Nephron (organoid): ENCODE measurements around the gene BLVRA.
A peak's percentile ranks its signal among the peaks of the same experiment; 100 is the strongest.

Source experiments
- H3K27ac Mint-ChIP-seq, 3 experiments: 2 replicates each; pipeline ENCODE4 v1.8.0; 2020; ENCODE audit warnings: mixed read lengths in 3 of 3, mild to moderate bottlenecking in 2 of 3, moderate library complexity in 1 of 3
- H3K27me3 Mint-ChIP-seq: 2 replicates; pipeline ENCODE4 v1.8.0; 2021; ENCODE audit warnings: low read depth, mild to moderate bottlenecking, moderate library complexity, mixed read lengths
- H3K36me3 Mint-ChIP-seq: 2 replicates; pipeline ENCODE4 v1.8.0; 2020; ENCODE audit warnings: low read depth, mixed read lengths
- H3K4me1 Mint-ChIP-seq: 2 replicates; pipeline ENCODE4 v1.8.0; 2020; ENCODE audit warnings: mixed read lengths
- H3K4me3 Mint-ChIP-seq, 3 experiments: 2 replicates each; pipeline ENCODE4 v1.8.0; 2020; ENCODE audit warnings: mild to moderate bottlenecking in 3 of 3, mixed read lengths in 3 of 3, moderate library complexity in 2 of 3
- H3K9me3 Mint-ChIP-seq: 2 replicates; pipeline ENCODE4 v1.8.0; 2020; ENCODE audit warnings: mixed read lengths
- CTCF ChIP-seq, 3 experiments: fragments of 200-600 bp; sonication (generic); IDR thresholded peaks; one replicate each; pipeline ENCODE4 v1.5.0; 2021; ENCODE audit warnings: antibody characterized with exemption in 3 of 3; ENCODE audit not compliant: unreplicated experiment in 3 of 3

The BLVRA gene

GRCh38 chr7:43761382-43761781 lies 2.9 kb downstream of the BLVRA start:
- peaks cover 8% of the 10 kb centered on the region for H3K27me3 Mint-ChIP-seq
- peak overlapping the region in 1 of 3 experiments; percentile 51 for H3K27ac Mint-ChIP-seq
- no peak overlapping the region for H3K4me3 Mint-ChIP-seq
- peaks cover 46% of the 10 kb centered on the region for H3K4me1 Mint-ChIP-seq
- H3K36me3 Mint-ChIP-seq: no peaks in the 10 kb centered on the region
- TF ChIP-seq CTCF (IDR thresholded peaks at IDR 0.05; ENCODE audit: unreplicated experiment in 3 of 3): no peak
- H3K9me3 Mint-ChIP-seq: no peaks in the 10 kb centered on the region

DNA sequence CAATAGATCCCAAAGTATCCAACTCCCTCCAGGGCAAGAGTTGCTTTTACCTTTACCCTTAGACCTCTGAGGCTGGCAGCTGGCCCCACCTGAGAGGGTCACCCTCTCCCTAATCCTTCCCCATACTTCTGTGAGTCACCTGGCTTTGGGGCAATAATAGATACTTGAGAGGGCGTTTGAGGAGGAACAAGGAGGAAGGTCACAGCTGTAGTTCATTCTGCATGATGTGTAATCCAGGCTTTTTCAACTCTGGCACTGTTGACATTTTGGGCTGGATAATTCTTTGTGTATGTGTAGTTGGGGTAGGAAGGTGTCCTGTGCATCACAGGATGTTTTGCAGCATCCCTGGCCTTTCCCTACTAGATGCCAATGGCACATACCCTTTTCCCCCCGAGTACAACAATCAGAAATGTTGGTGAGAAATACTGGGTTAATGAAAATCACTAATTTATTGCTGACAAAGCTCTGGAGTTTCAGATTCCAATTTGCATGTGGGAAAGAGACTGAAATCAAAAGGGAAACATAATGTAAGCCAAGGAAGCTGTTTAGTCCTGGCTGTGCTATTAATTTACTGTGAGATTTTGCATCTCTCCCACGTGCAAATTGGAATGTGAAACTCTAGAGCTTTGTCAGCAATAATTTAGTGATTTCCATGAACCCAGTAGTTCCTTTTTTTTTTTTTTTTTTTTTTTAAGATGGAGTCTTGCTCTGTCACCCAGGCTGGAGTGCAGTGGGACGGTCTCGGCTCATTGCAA lies 3.6 kb downstream of the BLVRA start:
- Mint-ChIP-seq H3K4me1 (peaks cover 44% of the 10 kb centered on the region), H3K27ac (peak overlapping the region; percentile 14 to 51 (median 41)), H3K27me3 (peaks cover 7% of the 10 kb centered on the region), H3K9me3 (no peaks in the 10 kb centered on the region), H3K36me3 (no peaks in the 10 kb centered on the region), H3K4me3 (peak overlapping the region in 1 of 3 experiments; percentile 65)
- TF ChIP-seq CTCF (IDR thresholded peaks at IDR 0.05; ENCODE audit: unreplicated experiment in 3 of 3): no peak

DNA sequence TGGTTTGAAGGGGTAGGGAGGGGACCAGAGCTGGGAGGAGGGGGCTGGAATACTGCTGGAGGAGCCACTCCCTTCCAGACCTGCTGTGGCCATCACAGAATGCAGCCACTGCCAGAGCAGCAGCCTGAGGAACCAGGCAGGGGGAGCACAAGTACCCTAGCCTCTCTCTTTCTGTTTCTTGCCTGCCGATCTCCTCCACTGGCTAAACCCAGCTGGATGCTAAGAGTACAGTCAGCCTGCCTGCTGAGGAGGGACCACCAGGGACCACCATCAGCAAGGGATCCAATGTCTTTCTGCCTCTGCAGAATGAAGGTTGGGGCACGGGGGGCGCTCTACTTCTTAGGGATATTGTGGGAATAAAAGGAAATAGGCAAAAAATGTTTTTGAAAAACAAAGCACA lies 4.7 kb downstream of the BLVRA start:
- no peaks in the 10 kb centered on the region for H3K36me3 Mint-ChIP-seq
- H3K9me3 Mint-ChIP-seq: no peaks in the 10 kb centered on the region
- H3K27ac Mint-ChIP-seq: peak overlapping the region; percentile 38 to 68 (median 65)
- no peaks in the 10 kb centered on the region for H3K27me3 Mint-ChIP-seq
- H3K4me3 Mint-ChIP-seq: peak overlapping the region in 1 of 3 experiments; percentile 13
- TF ChIP-seq CTCF (IDR thresholded peaks at IDR 0.05; ENCODE audit: unreplicated experiment in 3 of 3): no peak
- peaks cover 45% of the 10 kb centered on the region for H3K4me1 Mint-ChIP-seq

GRCh38 chr7:43764039-43764761 lies 5.7 kb downstream of the BLVRA start:
- H3K36me3 Mint-ChIP-seq: no peaks in the 10 kb centered on the region
- no peaks in the 10 kb centered on the region for H3K9me3 Mint-ChIP-seq
- no peaks in the 10 kb centered on the region for H3K27me3 Mint-ChIP-seq
- peak overlapping the region; percentile 25 to 68 (median 67) for H3K27ac Mint-ChIP-seq
- TF ChIP-seq CTCF (IDR thresholded peaks at IDR 0.05; ENCODE audit: unreplicated experiment in 3 of 3): no peak
- H3K4me3 Mint-ChIP-seq: peak overlapping the region in 1 of 3 experiments; percentile 9
- peaks cover 45% of the 10 kb centered on the region for H3K4me1 Mint-ChIP-seq

DNA sequence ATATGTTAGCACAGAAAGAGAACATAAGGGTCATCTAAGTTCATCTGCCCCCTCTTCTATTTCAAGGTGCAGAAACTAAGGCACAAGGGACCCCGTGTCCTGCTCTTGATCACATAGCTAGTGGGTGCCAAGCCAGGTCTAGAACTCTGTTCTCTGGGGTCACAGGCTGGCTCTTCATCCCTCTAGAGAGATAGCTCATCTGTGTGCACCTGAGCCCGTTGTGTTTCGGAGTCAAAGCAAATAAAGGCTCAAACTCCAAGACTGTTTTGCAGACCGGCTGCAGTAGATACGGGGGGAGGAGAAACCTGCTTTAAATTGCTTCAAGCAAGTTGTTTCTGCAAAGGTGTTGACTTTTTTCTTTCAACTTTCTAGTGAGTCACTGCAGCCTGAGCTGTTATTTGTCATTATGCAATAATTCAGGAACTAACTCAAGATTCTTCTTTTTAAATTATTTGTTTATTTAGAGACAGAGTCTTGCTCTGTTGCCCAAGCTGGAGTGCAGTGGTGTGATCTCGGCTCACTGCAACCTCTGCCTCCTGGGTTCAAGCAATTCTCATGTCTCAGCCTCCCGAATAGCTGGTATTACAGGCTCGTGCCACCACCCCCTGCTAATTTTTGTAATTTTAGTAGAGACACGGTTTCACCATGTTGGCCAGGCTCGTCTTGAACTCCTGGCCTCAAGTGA lies 6.5 kb downstream of the BLVRA start:
- peaks cover 41% of the 10 kb centered on the region for H3K4me1 Mint-ChIP-seq
- H3K9me3 Mint-ChIP-seq: no peaks in the 10 kb centered on the region

More for the DNA sequence above, 6.5 kb downstream of the BLVRA start:
- peak overlapping the region; percentile 25 to 68 (median 67) for H3K27ac Mint-ChIP-seq
- no peaks in the 10 kb centered on the region for H3K27me3 Mint-ChIP-seq
- TF ChIP-seq CTCF (IDR thresholded peaks at IDR 0.05; ENCODE audit: unreplicated experiment in 3 of 3): no peak
- no peak overlapping the region for H3K4me3 Mint-ChIP-seq
- H3K36me3 Mint-ChIP-seq: no peaks in the 10 kb centered on the region
